Embryonic facial prominence (tissue), 1 donor: ENCODE data around the gene CPNE2.

Source experiments
- DNase-seq: peaks from one replicate; pipeline ENCODE4 v3.0.0-alpha.2; 2016; ENCODE audit errors: extremely low spot score

CPNE2 gene

GRCh38 chr16:57144027-57144426, 51.6 kb downstream of the CPNE2 start:
- DNase-seq: no peak

- no peak for DNase-seq
These were observed 53.0 kb downstream of the CPNE2 start for GRCh38 chr16:57145046-57146021.

GRCh38 chr16:57146040-57146647, 53.8 kb downstream of the CPNE2 start:
- DNase-seq: no peak

GRCh38 chr16:57146735-57147134, 54.4 kb downstream of the CPNE2 start:
- DNase-seq: no peak

GRCh38 chr16:57147381-57148221, 55.2 kb downstream of the CPNE2 start:
- peak; percentile 63 for DNase-seq

- no peak for DNase-seq
These were observed 56.1 kb downstream of the CPNE2 start for GRCh38 chr16:57148481-57148880.

GRCh38 chr16:57149391-57149790, 57.0 kb downstream of the CPNE2 start:
- DNase-seq: no peak

GRCh38 chr16:57150682-57151330, 58.4 kb downstream of the CPNE2 start:
- DNase-seq: no peak

GRCh38 chr16:57151369-57151768, 59.0 kb downstream of the CPNE2 start:
- no peak for DNase-seq

- no peak for DNase-seq
These were observed 60.0 kb downstream of the CPNE2 start for GRCh38 chr16:57152096-57153093.

GRCh38 chr16:57153841-57154240, 61.5 kb downstream of the CPNE2 start:
- DNase-seq: no peak

GRCh38 chr16:57155702-57156350, 63.4 kb downstream of the CPNE2 start:
- DNase-seq: no peak

- no peak for DNase-seq
These were observed 63.9 kb downstream of the CPNE2 start for GRCh38 chr16:57156351-57156703.

- DNase-seq: no peak
These were observed 65.2 kb downstream of the CPNE2 start for GRCh38 chr16:57157533-57157932.

GRCh38 chr16:57159447-57159846, 67.1 kb downstream of the CPNE2 start:
- DNase-seq: no peak

- DNase-seq: no peak
These were observed 71.5 kb downstream of the CPNE2 start for GRCh38 chr16:57163842-57164241.

GRCh38 chr16:57165483-57165882, 73.1 kb downstream of the CPNE2 start:
- DNase-seq: no peak

- no peak for DNase-seq
These were observed 73.6 kb downstream of the CPNE2 start for GRCh38 chr16:57165938-57166337.

GRCh38 chr16:57166451-57166850, 74.1 kb downstream of the CPNE2 start:
- no peak for DNase-seq

- no peak for DNase-seq
These were observed 74.6 kb downstream of the CPNE2 start for GRCh38 chr16:57166951-57167350.
